Measurements from ENCODE around the gene RNF13.

- TF ChIP-seq CTCF (IDR thresholded peaks at IDR 0.05) (no peak), EZH2 (IDR thresholded peaks at IDR 0.05; ENCODE audit: borderline replicate concordance, insufficient read depth, low read depth, low read length, poor library complexity, severe bottlenecking) (no peak)
Observed at GRCh38 chr3:149871855-149872254, 58.8 kb downstream of the RNF13 start.
